Trophoblast cell (in vitro differentiated cells and primary cell): ENCODE measurements around the gene ZNF831.

ENCODE experiments used
- DNase-seq, 2 donors: peaks; one replicate each; pipeline ENCODE4 v3.0.0-alpha.2; 2016
- H2AFZ ChIP-seq: 2 replicates; pipeline ENCODE4 v1.6.1; 2013; ENCODE audit warnings: low read length, moderate library complexity, mild to moderate bottlenecking; ENCODE audit not compliant: insufficient read depth, poor library complexity
- H2AK5ac ChIP-seq: 2 replicates; pipeline ENCODE4 v1.6.1; 2013; ENCODE audit warnings: mild to moderate bottlenecking, low read length
- H2BK120ac ChIP-seq: 2 replicates; pipeline ENCODE4 v1.6.1; 2013; ENCODE audit warnings: low read length, mild to moderate bottlenecking, moderate library complexity; ENCODE audit not compliant: insufficient read depth, poor library complexity
- H2BK12ac ChIP-seq: 2 replicates; pipeline ENCODE4 v1.6.1; 2013; ENCODE audit warnings: mild to moderate bottlenecking, low read length, moderate library complexity
- H2BK5ac ChIP-seq: 2 replicates; pipeline ENCODE4 v1.6.1; 2013; ENCODE audit warnings: low read length, low read depth, moderate library complexity, mild to moderate bottlenecking; ENCODE audit not compliant: poor library complexity
- H3K14ac ChIP-seq: 2 replicates; pipeline ENCODE4 v1.6.1; 2013; ENCODE audit warnings: mild to moderate bottlenecking, low read length
- H3K18ac ChIP-seq: 2 replicates; pipeline ENCODE4 v1.6.1; 2013; ENCODE audit warnings: mild to moderate bottlenecking, low read length
- H3K23ac ChIP-seq: 2 replicates; pipeline ENCODE4 v1.6.1; 2013; ENCODE audit warnings: low read length
- H3K27ac ChIP-seq: 2 replicates; pipeline ENCODE4 v1.5.1; 2013; ENCODE audit warnings: low read depth, mild to moderate bottlenecking, inconsistent platforms, low read length, moderate library complexity
- H3K27me3 ChIP-seq: 2 replicates; pipeline ENCODE4 v1.6.1; 2013; ENCODE audit warnings: inconsistent platforms, mild to moderate bottlenecking, low read length, moderate library complexity; ENCODE audit not compliant: insufficient read depth
- H3K36me3 ChIP-seq, 2 experiments: 1 replicate in 1 of 2; 2 replicates in 1 of 2; pipeline ENCODE4 v1.6.1; 2013; ENCODE audit warnings: low read length in 2 of 2, mild to moderate bottlenecking in 2 of 2, moderate library complexity in 1 of 2; ENCODE audit not compliant: insufficient read depth in 2 of 2, control insufficient read depth in 1 of 2
- H3K4ac ChIP-seq: 2 replicates; pipeline ENCODE4 v1.6.1; 2013; ENCODE audit warnings: low read depth, mild to moderate bottlenecking, low read length, moderate library complexity
- H3K4me1 ChIP-seq, 2 experiments: 1 replicate in 1 of 2; 2 replicates in 1 of 2; pipeline ENCODE4 v1.6.1; 2013; ENCODE audit warnings: low read length in 2 of 2, mild to moderate bottlenecking in 2 of 2, moderate library complexity in 1 of 2; ENCODE audit not compliant: insufficient read depth in 2 of 2, control insufficient read depth in 1 of 2
- H3K4me2 ChIP-seq: 2 replicates; pipeline ENCODE4 v1.6.1; 2013; ENCODE audit warnings: inconsistent platforms, mild to moderate bottlenecking, low read length, moderate library complexity
- H3K4me3 ChIP-seq: 2 replicates; pipeline ENCODE4 v1.5.1; 2013; ENCODE audit warnings: mild to moderate bottlenecking, low read depth, low read length, inconsistent platforms
- H3K79me1 ChIP-seq: one replicate; pipeline ENCODE4 v1.6.1; 2013; ENCODE audit warnings: low read length
- H3K79me2 ChIP-seq: 2 replicates; pipeline ENCODE4 v1.6.1; 2013; ENCODE audit warnings: low read length, mild to moderate bottlenecking; ENCODE audit not compliant: control insufficient read depth, insufficient read depth, poor library complexity
- H3K9ac ChIP-seq: 2 replicates; pipeline ENCODE4 v1.6.1; 2013; ENCODE audit warnings: mild to moderate bottlenecking, low read length
- H3K9me3 ChIP-seq: 2 replicates; pipeline ENCODE4 v1.6.1; 2013; ENCODE audit warnings: low read depth, mild to moderate bottlenecking, control low read depth, inconsistent platforms, low read length; ENCODE audit not compliant: insufficient read depth
- H4K12ac ChIP-seq: 2 replicates; pipeline ENCODE4 v1.6.1; 2013; ENCODE audit warnings: low read depth, mild to moderate bottlenecking, low read length, moderate library complexity
- H4K8ac ChIP-seq: 2 replicates; pipeline ENCODE4 v1.6.1; 2013; ENCODE audit warnings: low read depth, mild to moderate bottlenecking, low read length, moderate library complexity
- H4K91ac ChIP-seq: one replicate; pipeline ENCODE4 v1.6.1; 2013; ENCODE audit warnings: low read depth, mild to moderate bottlenecking, low read length, moderate library complexity
- WGBS: extraction: QIAGEN DNeasy Blood & Tissue Kit; methylation state at CpG from one replicate; pipeline ENCODE4 v1.1.7; 2013; ENCODE audit warnings: missing lambda C conversion rate; ENCODE audit not compliant: insufficient read length, insufficient coverage; ENCODE audit errors: extremely low coverage; 5-methylcytosine and 5-hydroxymethylcytosine counted together

The ZNF831 gene

GRCh38 chr20:59253325-59253724, 89.7 kb downstream of the ZNF831 start:
- Histone ChIP-seq H3K18ac (no peak overlapping the region), H2BK5ac (no peak overlapping the region), H2BK12ac (no peak overlapping the region), H3K23ac (no peak overlapping the region), H4K8ac (no peak overlapping the region), H3K36me3 (no peaks in the 10 kb centered on the region), H4K91ac (no peak overlapping the region), H2BK120ac (no peak overlapping the region), H3K14ac (no peak overlapping the region), H3K4me1 (peaks cover 0 to 3% of the 10 kb centered on the region in 2 experiments), H3K79me2 (no peaks in the 10 kb centered on the region), H3K4me2 (no peak overlapping the region), H3K9me3 (no peaks in the 10 kb centered on the region), H4K12ac (no peak overlapping the region), H3K9ac (no peak overlapping the region), H2AK5ac (no peak overlapping the region), H3K4me3 (no peak overlapping the region), H3K79me1 (no peaks in the 10 kb centered on the region), H3K27me3 (no peaks in the 10 kb centered on the region), H3K27ac (no peak overlapping the region), H3K4ac (no peak overlapping the region), H2AFZ (no peak overlapping the region)
- no peak for DNase-seq
- WGBS = no CpG with 5 or more reads among the region's 6 CpGs

DNA sequence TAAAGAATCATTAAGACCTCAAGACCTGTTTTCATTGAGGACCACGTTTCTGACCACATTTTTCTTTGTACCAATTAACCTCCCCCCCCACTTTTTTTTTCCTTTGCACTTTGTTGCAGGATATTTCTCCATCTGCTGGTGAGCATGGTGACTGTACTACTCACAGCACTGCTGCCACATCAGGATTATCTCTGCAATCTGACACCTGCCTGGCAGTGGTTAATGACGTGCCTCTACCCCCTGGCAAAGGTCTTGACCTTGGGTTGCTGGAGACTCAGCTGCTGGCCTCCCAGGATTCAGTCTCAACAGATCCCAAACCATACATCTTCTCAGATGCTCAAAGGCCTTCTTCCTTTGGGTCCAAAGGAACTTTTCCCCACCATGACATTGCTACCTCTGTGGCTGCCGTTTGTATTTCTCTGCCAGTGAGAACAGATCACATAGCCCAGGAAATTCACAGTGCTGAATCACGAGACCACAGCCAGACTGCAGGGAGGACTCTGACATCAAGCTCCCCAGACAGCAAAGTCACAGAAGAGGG, 90.2 kb downstream of the ZNF831 start:
- Histone ChIP-seq H2BK120ac (no peak overlapping the region), H3K27ac (no peak overlapping the region), H3K27me3 (no peaks in the 10 kb centered on the region), H3K4me3 (no peak overlapping the region), H2BK5ac (no peak overlapping the region), H3K23ac (no peak overlapping the region), H3K4me1 (peaks cover 0 to 3% of the 10 kb centered on the region in 2 experiments), H3K4ac (no peak overlapping the region), H2AFZ (no peak overlapping the region), H3K14ac (no peak overlapping the region), H3K4me2 (no peak overlapping the region), H3K9me3 (no peaks in the 10 kb centered on the region), H3K79me1 (no peaks in the 10 kb centered on the region), H4K8ac (no peak overlapping the region), H3K9ac (no peak overlapping the region), H2BK12ac (no peak overlapping the region), H3K18ac (no peak overlapping the region), H4K91ac (no peak overlapping the region), H3K36me3 (no peaks in the 10 kb centered on the region), H3K79me2 (no peaks in the 10 kb centered on the region), H2AK5ac (no peak overlapping the region), H4K12ac (no peak overlapping the region)
- no CpG with 5 or more reads among the region's 4 CpGs for WGBS
- no peak for DNase-seq

GRCh38 chr20:59255256-59255655, 91.6 kb downstream of the ZNF831 start:
- DNase-seq = no peak
- H2BK12ac ChIP-seq = no peak overlapping the region
- H3K4ac ChIP-seq = no peak overlapping the region
- no peak overlapping the region for H4K8ac ChIP-seq
- no peak overlapping the region for H4K91ac ChIP-seq
- no peaks in the 10 kb centered on the region for H3K36me3 ChIP-seq
- no peak overlapping the region for H3K9ac ChIP-seq
- H3K79me2 ChIP-seq = no peaks in the 10 kb centered on the region
- no peak overlapping the region for H2AFZ ChIP-seq
- H3K27ac ChIP-seq = no peak overlapping the region
- no peak overlapping the region for H3K18ac ChIP-seq
- H4K12ac ChIP-seq = no peak overlapping the region
- no peaks in the 10 kb centered on the region for H3K9me3 ChIP-seq
- no peaks in the 10 kb centered on the region for H3K79me1 ChIP-seq
- no peaks in the 10 kb centered on the region for H3K27me3 ChIP-seq
- no peak overlapping the region for H3K4me2 ChIP-seq
- H2BK5ac ChIP-seq = no peak overlapping the region
- H2BK120ac ChIP-seq = no peak overlapping the region
- no peak overlapping the region for H3K4me3 ChIP-seq
- H3K23ac ChIP-seq = no peak overlapping the region
- H2AK5ac ChIP-seq = no peak overlapping the region
- WGBS = no CpG with 5 or more reads among the region's 5 CpGs
- H3K4me1 ChIP-seq = peaks cover 0 to 3% of the 10 kb centered on the region in 2 experiments
- no peak overlapping the region for H3K14ac ChIP-seq

- Histone ChIP-seq H2BK5ac (no peak overlapping the region), H2AFZ (no peak overlapping the region), H3K4me3 (no peak overlapping the region), H4K12ac (no peak overlapping the region), H4K91ac (no peak overlapping the region), H3K9ac (no peak overlapping the region), H3K79me1 (no peaks in the 10 kb centered on the region), H3K36me3 (no peaks in the 10 kb centered on the region), H2AK5ac (no peak overlapping the region), H3K23ac (no peak overlapping the region), H3K4ac (no peak overlapping the region), H3K4me1 (peaks cover 0 to 3% of the 10 kb centered on the region in 2 experiments), H3K14ac (no peak overlapping the region), H2BK12ac (no peak overlapping the region), H2BK120ac (no peak overlapping the region), H4K8ac (no peak overlapping the region), H3K4me2 (no peak overlapping the region), H3K9me3 (no peaks in the 10 kb centered on the region), H3K79me2 (no peaks in the 10 kb centered on the region), H3K27ac (no peak overlapping the region), H3K27me3 (no peaks in the 10 kb centered on the region), H3K18ac (no peak overlapping the region)
- no CpG with 5 or more reads among the region's 2 CpGs for WGBS
- DNase-seq = no peak
Measured at GRCh38 chr20:59258221-59258621, 94.6 kb downstream of the ZNF831 start.
